Erythroblast (primary cell): ENCODE results near the gene RPL41.
"Not testable (repeated sequence)": the region's sequence is repeated elsewhere in the genome, so short reads cannot be mapped to it uniquely, and the experiment has no call there.

Source experiments
- DNase-seq, 2 experiments: peaks; one replicate each; lab custom pipeline; 2025; lab: John Stamatoyannopoulos, UW
- GATA1 ChIP-seq: IDR thresholded peaks from 2 replicates; pipeline ENCODE4 v1.6.1; 2011; ENCODE audit warnings: low read depth, mild to moderate bottlenecking, control low read depth, low read length, moderate library complexity
- POLR2A ChIP-seq: IDR thresholded peaks from 2 replicates; pipeline ENCODE4 v1.6.1; 2011; ENCODE audit warnings: mild to moderate bottlenecking, low read length

Gene RPL41

GRCh38 chr12:56116267-56117081 is at the start of gene RPL41:
Gene RPL41 (plus strand): TSS chr12:56116633.
- DNase-seq: peak; percentile 96 to 98
- TF ChIP-seq GATA1 (no peak), POLR2A (peak; percentile 100)

- no peak for DNase-seq
- TF ChIP-seq GATA1 (no peak), POLR2A (no peak)
These were observed 44.8 kb upstream of the RPL41 start for GRCh38 chr12:56071648-56072047.

GRCh38 chr12:56074396-56074795 is 42.0 kb upstream of the RPL41 start:
- TF ChIP-seq GATA1: no peak
- no peak for TF ChIP-seq POLR2A
- DNase-seq: no peak

- not testable (repeated sequence) for DNase-seq
These were observed 38.5 kb upstream of the RPL41 start for GRCh38 chr12:56077966-56078365.

- no peak for TF ChIP-seq GATA1
- no peak for TF ChIP-seq POLR2A
These were observed 38.0 kb upstream of the RPL41 start for GRCh38 chr12:56078427-56078826.

GRCh38 chr12:56078931-56079722 is 37.3 kb upstream of the RPL41 start:
- TF ChIP-seq GATA1: no peak
- TF ChIP-seq POLR2A: no peak
- peak; percentile 72 to 79 for DNase-seq

More at GRCh38 chr12:56078427-56078826, 38.0 kb upstream of the RPL41 start:
- no peak for DNase-seq

- peak; percentile 67 to 85 for DNase-seq
- no peak for TF ChIP-seq POLR2A
- TF ChIP-seq GATA1: no peak
These were observed 36.5 kb upstream of the RPL41 start, which contains the start of gene ERBB3 for GRCh38 chr12:56079723-56080555. Gene ERBB3 (plus strand): TSS chr12:56080165. CDS start chr12:56080301, 136 bp downstream.

- TF ChIP-seq POLR2A (no peak), GATA1 (no peak)
These were observed 35.8 kb upstream of the RPL41 start for GRCh38 chr12:56080556-56081138.

GRCh38 chr12:56081393-56082347 is 34.8 kb upstream of the RPL41 start:
- no peak for DNase-seq
- TF ChIP-seq GATA1: no peak
- TF ChIP-seq POLR2A: no peak

More at GRCh38 chr12:56080556-56081138, 35.8 kb upstream of the RPL41 start:
- DNase-seq: no peak

- DNase-seq: no peak
- TF ChIP-seq GATA1: no peak
- TF ChIP-seq POLR2A: no peak
These were observed 34.1 kb upstream of the RPL41 start for GRCh38 chr12:56082382-56082781.

GRCh38 chr12:56082967-56083366 is 33.5 kb upstream of the RPL41 start:
- no peak for DNase-seq

GRCh38 chr12:56084958-56085543 is 31.4 kb upstream of the RPL41 start:
- peak; percentile 45 to 57 for DNase-seq
- no peak for TF ChIP-seq GATA1
- no peak for TF ChIP-seq POLR2A

More at GRCh38 chr12:56082967-56083366, 33.5 kb upstream of the RPL41 start:
- no peak for TF ChIP-seq POLR2A
- TF ChIP-seq GATA1: no peak
